ENCODE measurements around the gene CAMTA1. TPM values are rescaled to one million over a fixed set of nuclear protein-coding genes. Genes with fewer than 3 reads are reported as not detected.
A peak's percentile ranks its signal among the peaks of the same experiment; 100 is the strongest.

CAMTA1 gene
- total RNA-seq, 1 donor from 2014 or later = 160 TPM

DNA sequence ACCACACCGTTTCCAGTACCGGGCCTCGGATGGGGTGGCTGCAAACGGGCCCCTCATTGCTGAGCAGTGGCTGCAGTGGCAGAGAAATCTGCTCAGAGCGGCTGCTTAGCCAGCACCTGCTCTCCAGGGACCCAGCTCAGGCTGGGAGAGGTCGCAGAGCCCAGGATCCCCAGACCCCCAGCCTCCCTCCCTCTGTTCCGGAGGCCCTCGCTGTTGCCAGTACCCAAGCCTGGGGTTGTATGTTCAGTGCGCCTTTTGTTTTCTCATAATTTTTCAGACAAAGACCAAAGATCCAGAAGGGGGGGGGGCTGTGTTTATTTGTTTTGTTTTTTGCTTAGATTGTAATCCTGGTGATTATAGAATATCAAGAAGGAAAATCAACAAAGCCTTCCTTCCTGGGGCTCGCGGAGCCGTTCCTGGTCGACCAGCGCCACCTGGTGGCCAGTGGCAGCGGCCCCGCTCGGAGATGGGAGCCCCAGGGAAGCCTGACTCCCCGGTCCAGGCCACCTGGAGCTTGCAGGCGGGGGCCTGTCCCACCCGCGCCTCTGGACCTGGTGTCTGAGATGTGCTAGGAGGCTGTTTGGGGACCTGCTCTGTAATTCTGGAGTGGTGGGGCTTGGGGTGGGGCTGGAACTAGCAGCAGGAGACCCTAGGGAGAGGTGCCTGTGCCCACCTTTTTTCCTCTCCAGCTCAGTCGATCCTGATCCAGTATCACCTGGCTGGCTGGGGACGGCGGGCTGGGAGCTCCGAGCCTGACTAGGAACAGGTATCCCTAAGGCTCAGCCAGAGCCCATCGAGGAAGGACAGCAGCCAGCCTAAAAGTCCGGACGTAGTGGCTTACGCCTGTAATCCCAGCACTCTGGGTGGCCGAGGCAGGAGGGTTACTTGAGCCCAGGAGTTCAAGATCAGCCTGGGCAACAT lies 862.0 kb downstream of the CAMTA1 start:
- Histone ChIP-seq H3K4me1 (peaks cover 31% of the 10 kb centered on the region), H3K9me3 (replicated peaks) (peaks cover 4% of the 10 kb centered on the region), H3K27me3 (ENCODE audit: low read depth) (peaks cover 14% of the 10 kb centered on the region), H3K4me3 (no peak overlapping the region), H3K27ac (replicated peaks) (no peak overlapping the region), H3K36me3 (no peaks in the 10 kb centered on the region)
- intact Hi-C loops (cut with micrococcal nuclease) = no loop called here
- TF ChIP-seq, protein P1, sequence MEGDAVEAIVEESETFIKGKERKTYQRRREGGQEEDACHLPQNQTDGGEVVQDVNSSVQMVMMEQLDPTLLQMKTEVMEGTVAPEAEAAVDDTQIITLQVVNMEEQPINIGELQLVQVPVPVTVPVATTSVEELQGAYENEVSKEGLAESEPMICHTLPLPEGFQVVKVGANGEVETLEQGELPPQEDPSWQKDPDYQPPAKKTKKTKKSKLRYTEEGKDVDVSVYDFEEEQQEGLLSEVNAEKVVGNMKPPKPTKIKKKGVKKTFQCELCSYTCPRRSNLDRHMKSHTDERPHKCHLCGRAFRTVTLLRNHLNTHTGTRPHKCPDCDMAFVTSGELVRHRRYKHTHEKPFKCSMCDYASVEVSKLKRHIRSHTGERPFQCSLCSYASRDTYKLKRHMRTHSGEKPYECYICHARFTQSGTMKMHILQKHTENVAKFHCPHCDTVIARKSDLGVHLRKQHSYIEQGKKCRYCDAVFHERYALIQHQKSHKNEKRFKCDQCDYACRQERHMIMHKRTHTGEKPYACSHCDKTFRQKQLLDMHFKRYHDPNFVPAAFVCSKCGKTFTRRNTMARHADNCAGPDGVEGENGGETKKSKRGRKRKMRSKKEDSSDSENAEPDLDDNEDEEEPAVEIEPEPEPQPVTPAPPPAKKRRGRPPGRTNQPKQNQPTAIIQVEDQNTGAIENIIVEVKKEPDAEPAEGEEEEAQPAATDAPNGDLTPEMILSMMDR (IDR thresholded peaks at IDR 0.05; ENCODE audit: borderline replicate concordance) = peak; percentile 93
- DNase-seq = peak; percentile 57

DNA sequence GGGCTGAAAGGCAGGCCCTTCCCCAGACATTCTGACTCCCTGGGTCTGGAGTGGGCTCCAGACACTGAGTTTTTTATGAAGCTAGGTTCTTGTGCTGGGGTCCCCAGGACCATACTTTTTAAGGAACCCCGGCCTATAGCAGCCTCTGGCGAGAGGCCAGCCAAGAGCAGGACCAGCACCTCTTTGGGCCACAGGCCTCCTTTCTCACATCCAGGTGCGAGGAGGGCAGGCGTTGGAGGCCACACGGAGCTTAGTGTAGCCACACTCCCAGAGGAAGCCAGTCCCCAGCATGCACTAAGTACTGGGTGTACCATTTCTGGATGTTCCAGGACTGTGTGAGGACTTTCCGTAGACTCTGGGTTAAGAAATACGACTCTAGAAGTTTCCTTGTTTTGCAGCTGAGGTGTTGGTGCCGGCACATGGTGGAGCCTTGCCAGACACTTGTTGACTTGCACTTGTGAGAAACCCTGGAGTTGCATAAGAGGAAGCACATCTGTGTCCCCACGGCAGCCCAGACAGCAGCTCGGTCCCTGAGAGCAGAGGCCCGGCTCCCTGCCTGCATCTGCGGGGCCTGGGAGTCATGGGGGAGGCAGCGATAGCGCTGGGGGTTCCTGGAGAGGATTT lies 863.6 kb downstream of the CAMTA1 start:
- Histone ChIP-seq H3K27ac (replicated peaks) (peak overlapping the region; percentile 8), H3K27me3 (ENCODE audit: low read depth) (peaks cover 14% of the 10 kb centered on the region), H3K9me3 (replicated peaks) (peaks cover 4% of the 10 kb centered on the region), H3K4me1 (peaks cover 28% of the 10 kb centered on the region), H3K36me3 (no peaks in the 10 kb centered on the region), H3K4me3 (no peak overlapping the region)
- TF ChIP-seq, protein P1 (IDR thresholded peaks at IDR 0.05; ENCODE audit: borderline replicate concordance) = no peak
- intact Hi-C loops (cut with micrococcal nuclease) = no loop called here
- DNase-seq = peak; percentile 50

DNA sequence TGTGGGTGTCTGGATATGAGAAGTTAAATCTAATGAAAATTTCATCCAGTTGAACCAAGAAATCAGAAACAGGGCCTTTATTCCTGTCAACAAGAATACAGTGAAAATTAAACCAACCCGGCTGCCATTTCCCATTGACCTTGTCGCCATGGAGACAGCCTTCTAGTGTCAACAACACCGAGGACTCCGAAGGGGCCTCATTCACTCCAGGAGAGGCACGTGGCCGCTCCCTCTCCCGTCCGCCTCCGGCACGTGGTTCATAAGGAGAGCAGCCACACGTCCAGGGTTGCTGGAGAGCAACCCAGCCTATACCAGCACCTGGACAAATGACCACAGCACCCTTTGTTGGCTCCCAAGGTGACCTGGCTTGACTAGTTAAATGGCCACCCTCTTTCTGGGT lies 865.5 kb downstream of the CAMTA1 start:
- TF ChIP-seq, protein P1 (IDR thresholded peaks at IDR 0.05; ENCODE audit: borderline replicate concordance) = no peak
- Histone ChIP-seq H3K4me3 (no peak overlapping the region), H3K27me3 (ENCODE audit: low read depth) (peaks cover 14% of the 10 kb centered on the region), H3K4me1 (peaks cover 14% of the 10 kb centered on the region), H3K36me3 (no peaks in the 10 kb centered on the region), H3K27ac (replicated peaks) (no peak overlapping the region), H3K9me3 (replicated peaks) (no peaks in the 10 kb centered on the region)
- intact Hi-C loops (cut with micrococcal nuclease) = no loop called here
- no peak for DNase-seq

DNA sequence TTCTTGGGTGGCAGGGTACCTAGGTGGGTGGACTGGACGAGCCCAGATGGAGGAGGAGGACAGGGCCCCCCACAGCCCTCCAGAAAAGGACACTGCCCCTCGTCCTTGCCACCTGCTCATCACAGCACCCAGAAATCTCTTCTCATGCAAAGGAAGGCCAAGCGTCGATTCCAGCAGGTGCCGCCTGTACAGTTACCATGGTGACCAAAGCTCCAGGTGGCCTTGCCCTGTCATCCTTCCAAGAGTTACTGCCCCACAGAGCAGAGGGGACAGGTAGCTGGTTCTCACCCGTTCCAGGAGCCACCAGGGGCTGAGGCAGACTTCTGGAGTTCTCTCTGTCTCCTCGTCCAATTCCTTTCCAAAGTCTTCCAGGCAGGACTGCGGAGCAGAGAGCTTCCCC lies 865.9 kb downstream of the CAMTA1 start:
- Histone ChIP-seq H3K4me1 (peaks cover 12% of the 10 kb centered on the region), H3K36me3 (no peaks in the 10 kb centered on the region), H3K27me3 (ENCODE audit: low read depth) (peaks cover 14% of the 10 kb centered on the region), H3K4me3 (no peak overlapping the region), H3K27ac (replicated peaks) (no peak overlapping the region), H3K9me3 (replicated peaks) (no peaks in the 10 kb centered on the region)
- intact Hi-C loops (cut with micrococcal nuclease) = no loop called here
- TF ChIP-seq, protein P1 (IDR thresholded peaks at IDR 0.05; ENCODE audit: borderline replicate concordance) = no peak
- no peak for DNase-seq

DNA sequence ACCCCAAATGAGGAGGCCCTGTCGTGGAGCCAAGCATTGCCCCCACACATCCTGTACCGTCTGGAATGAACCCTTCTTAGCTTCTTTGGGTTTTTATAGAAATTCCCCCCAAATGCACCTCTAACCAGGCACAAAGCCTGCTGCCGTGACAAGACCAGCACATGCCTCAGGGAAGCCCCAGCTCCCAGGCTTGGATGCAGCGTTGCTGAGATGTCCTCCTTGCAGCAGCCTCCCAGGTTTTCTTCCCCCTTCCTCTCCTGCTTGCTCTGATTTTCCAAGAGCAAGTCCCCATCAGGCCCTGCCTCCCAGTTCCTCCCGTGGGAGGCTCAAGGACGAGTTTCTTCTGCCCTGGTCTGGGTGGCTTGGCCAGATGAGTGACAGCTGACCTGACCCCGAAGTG lies 866.8 kb downstream of the CAMTA1 start:
- Histone ChIP-seq H3K4me1 (peaks cover 12% of the 10 kb centered on the region), H3K27ac (replicated peaks) (no peak overlapping the region), H3K9me3 (replicated peaks) (no peaks in the 10 kb centered on the region), H3K36me3 (no peaks in the 10 kb centered on the region), H3K27me3 (ENCODE audit: low read depth) (peaks cover 14% of the 10 kb centered on the region), H3K4me3 (no peak overlapping the region)
- intact Hi-C loops (cut with micrococcal nuclease) = no loop called here
- TF ChIP-seq, protein P1 (IDR thresholded peaks at IDR 0.05; ENCODE audit: borderline replicate concordance) = no peak
- no peak for DNase-seq

All from left ventricle myocardium inferior (tissue), 1 donor.